ENCODE data around the gene EYS.

EYS gene

DNA sequence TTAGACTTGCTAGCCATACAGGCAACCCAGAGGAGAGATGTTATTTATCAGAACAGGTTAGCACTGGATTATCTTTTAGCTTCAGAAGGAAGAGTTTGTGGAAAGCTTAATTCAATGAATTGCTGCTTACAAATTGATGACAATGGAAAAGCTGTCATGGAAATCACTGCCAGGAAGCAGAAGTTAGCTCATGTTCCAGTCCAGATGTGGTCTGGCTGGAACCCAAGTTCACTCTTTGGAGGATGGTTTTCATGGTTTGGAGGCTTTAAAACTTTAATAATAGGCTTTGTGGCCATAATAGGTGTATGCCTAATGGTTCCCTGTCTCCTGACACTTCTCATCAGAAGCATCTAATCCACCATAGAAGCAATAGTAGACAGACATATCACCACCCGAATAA lies 1372.4 kb downstream of the EYS start:
- Mint-ChIP-seq H3K27ac (no peak overlapping the region), H3K9me3 (peaks cover 3% of the 10 kb centered on the region), H3K27me3 (no peaks in the 10 kb centered on the region), H3K4me3 (no peak overlapping the region), H3K36me3 (no peaks in the 10 kb centered on the region), H3K4me1 (no peaks in the 10 kb centered on the region)
- CTCF ChIA-PET, result no interaction called here
- DNase-seq, result no peak

- CTCF ChIA-PET, result interaction anchor here (0.9 to 1.3 kb wide), 4 partner anchors 404 to 978 kb away, joined by 3 to 5 read pairs (median 4); no protein-coding TSS in a partner anchor
- Mint-ChIP-seq H3K4me3 (no peak overlapping the region), H3K27ac (no peak overlapping the region), H3K9me3 (peaks cover 8% of the 10 kb centered on the region), H3K4me1 (no peaks in the 10 kb centered on the region), H3K36me3 (no peaks in the 10 kb centered on the region), H3K27me3 (no peaks in the 10 kb centered on the region)
- DNase-seq, result peak; percentile 46
These were observed 1376.2 kb downstream of the EYS start for GRCh38 chr6:64330694-64331307.

- Mint-ChIP-seq H3K9me3 (peaks cover 9% of the 10 kb centered on the region), H3K27me3 (no peaks in the 10 kb centered on the region), H3K4me3 (no peak overlapping the region), H3K36me3 (no peaks in the 10 kb centered on the region), H3K4me1 (no peaks in the 10 kb centered on the region), H3K27ac (no peak overlapping the region)
- CTCF ChIA-PET, result no interaction called here
- DNase-seq, result no peak
These were observed 1380.1 kb downstream of the EYS start for GRCh38 chr6:64326939-64327338.

GRCh38 chr6:64325093-64325492 lies 1381.9 kb downstream of the EYS start:
- DNase-seq, result no peak
- no peak overlapping the region for H3K4me3 Mint-ChIP-seq
- H3K27me3 Mint-ChIP-seq, result no peaks in the 10 kb centered on the region
- no peaks in the 10 kb centered on the region for H3K36me3 Mint-ChIP-seq
- no peak overlapping the region for H3K27ac Mint-ChIP-seq
- H3K4me1 Mint-ChIP-seq, result no peaks in the 10 kb centered on the region
- CTCF ChIA-PET, result no interaction called here
- H3K9me3 Mint-ChIP-seq, result peaks cover 9% of the 10 kb centered on the region

- Mint-ChIP-seq H3K36me3 (no peaks in the 10 kb centered on the region), H3K9me3 (peaks cover 11% of the 10 kb centered on the region)
These were observed 1396.8 kb downstream of the EYS start for GRCh38 chr6:64310214-64310613.

GRCh38 chr6:64301307-64302236 lies 1405.5 kb downstream of the EYS start:
- CTCF ChIA-PET, result no interaction called here
- H3K36me3 Mint-ChIP-seq, result no peaks in the 10 kb centered on the region
- H3K27ac Mint-ChIP-seq, result no peak overlapping the region
- peaks cover 12% of the 10 kb centered on the region for H3K9me3 Mint-ChIP-seq
- no peaks in the 10 kb centered on the region for H3K27me3 Mint-ChIP-seq
- DNase-seq, result no peak
- no peak overlapping the region for H3K4me3 Mint-ChIP-seq
- H3K4me1 Mint-ChIP-seq, result no peaks in the 10 kb centered on the region

More at GRCh38 chr6:64310214-64310613, 1396.8 kb downstream of the EYS start:
- no peak overlapping the region for H3K27ac Mint-ChIP-seq
- no peaks in the 10 kb centered on the region for H3K4me1 Mint-ChIP-seq
- CTCF ChIA-PET, result no interaction called here
- no peak for DNase-seq
- H3K27me3 Mint-ChIP-seq, result no peaks in the 10 kb centered on the region
- H3K4me3 Mint-ChIP-seq, result no peak overlapping the region

- no peaks in the 10 kb centered on the region for H3K4me1 Mint-ChIP-seq
- H3K36me3 Mint-ChIP-seq, result no peaks in the 10 kb centered on the region
- CTCF ChIA-PET, result no interaction called here
- H3K4me3 Mint-ChIP-seq, result no peak overlapping the region
- no peak overlapping the region for H3K27ac Mint-ChIP-seq
- no peak for DNase-seq
- peaks cover 11% of the 10 kb centered on the region for H3K9me3 Mint-ChIP-seq
- H3K27me3 Mint-ChIP-seq, result no peaks in the 10 kb centered on the region
These were observed 1407.8 kb downstream of the EYS start for GRCh38 chr6:64299176-64299575.

DNA sequence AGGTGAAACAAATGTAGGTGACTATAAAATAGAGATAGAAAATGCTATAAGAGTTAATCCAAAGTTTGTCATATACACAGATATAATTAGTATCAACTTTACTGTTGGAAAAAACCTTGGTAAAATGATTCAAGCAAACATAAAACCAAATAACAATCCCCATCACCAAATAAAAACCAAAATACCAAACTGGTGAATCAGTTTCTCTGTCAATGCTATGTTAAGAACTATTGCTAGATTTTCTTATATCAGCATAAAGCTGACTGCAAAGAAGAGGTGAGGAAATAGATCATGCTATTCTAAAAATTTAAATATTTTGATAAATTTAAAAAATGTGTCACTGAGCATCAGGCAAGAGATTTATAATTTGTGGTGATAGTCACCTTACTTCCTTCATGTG lies 1413.0 kb downstream of the EYS start:
- CTCF ChIA-PET, result no interaction called here
- Mint-ChIP-seq H3K4me3 (no peak overlapping the region), H3K27me3 (no peaks in the 10 kb centered on the region), H3K4me1 (no peaks in the 10 kb centered on the region), H3K9me3 (peaks cover 1% of the 10 kb centered on the region), H3K36me3 (no peaks in the 10 kb centered on the region), H3K27ac (no peak overlapping the region)
- DNase-seq, result no peak

- Mint-ChIP-seq H3K36me3 (no peaks in the 10 kb centered on the region), H3K27ac (no peak overlapping the region), H3K9me3 (peaks cover 1% of the 10 kb centered on the region), H3K4me1 (no peaks in the 10 kb centered on the region), H3K4me3 (no peak overlapping the region), H3K27me3 (no peaks in the 10 kb centered on the region)
- DNase-seq, result no peak
- CTCF ChIA-PET, result no interaction called here
These were observed 1413.7 kb downstream of the EYS start for GRCh38 chr6:64293298-64293697.

DNA sequence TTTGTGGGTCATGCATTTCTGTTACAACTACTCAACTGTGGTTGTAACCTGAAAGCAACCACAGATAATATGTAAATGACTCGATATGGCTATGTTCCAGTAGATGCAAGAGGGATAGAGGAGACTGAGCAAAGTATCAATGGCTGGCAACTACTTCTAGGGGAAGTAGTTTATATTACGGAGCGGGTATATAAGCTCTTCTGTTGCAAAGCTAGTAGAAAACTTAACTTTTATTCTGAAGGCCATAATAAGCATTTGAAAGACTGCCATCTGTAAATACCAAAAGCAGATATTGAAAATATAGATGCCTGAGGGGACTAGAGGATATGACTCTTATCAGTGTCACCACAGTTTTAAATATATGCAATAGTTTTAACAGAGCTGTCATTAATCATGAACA lies 1416.2 kb downstream of the EYS start:
- Mint-ChIP-seq H3K4me3 (no peak overlapping the region), H3K4me1 (no peaks in the 10 kb centered on the region), H3K9me3 (no peaks in the 10 kb centered on the region), H3K27me3 (no peaks in the 10 kb centered on the region), H3K27ac (no peak overlapping the region), H3K36me3 (no peaks in the 10 kb centered on the region)
- no peak for DNase-seq
- CTCF ChIA-PET, result no interaction called here

GRCh38 chr6:64289931-64290330 lies 1417.1 kb downstream of the EYS start:
- no peak overlapping the region for H3K4me3 Mint-ChIP-seq
- no peaks in the 10 kb centered on the region for H3K27me3 Mint-ChIP-seq
- no peaks in the 10 kb centered on the region for H3K36me3 Mint-ChIP-seq
- CTCF ChIA-PET, result no interaction called here
- H3K9me3 Mint-ChIP-seq, result no peaks in the 10 kb centered on the region
- H3K4me1 Mint-ChIP-seq, result no peaks in the 10 kb centered on the region
- no peak overlapping the region for H3K27ac Mint-ChIP-seq
- DNase-seq, result no peak

- CTCF ChIA-PET, result no interaction called here
- Mint-ChIP-seq H3K36me3 (no peaks in the 10 kb centered on the region), H3K4me1 (no peaks in the 10 kb centered on the region), H3K9me3 (peaks cover 3% of the 10 kb centered on the region), H3K27me3 (no peaks in the 10 kb centered on the region), H3K27ac (no peak overlapping the region), H3K4me3 (no peak overlapping the region)
- DNase-seq, result no peak
These were observed 1418.7 kb downstream of the EYS start for GRCh38 chr6:64288351-64288750.

DNA sequence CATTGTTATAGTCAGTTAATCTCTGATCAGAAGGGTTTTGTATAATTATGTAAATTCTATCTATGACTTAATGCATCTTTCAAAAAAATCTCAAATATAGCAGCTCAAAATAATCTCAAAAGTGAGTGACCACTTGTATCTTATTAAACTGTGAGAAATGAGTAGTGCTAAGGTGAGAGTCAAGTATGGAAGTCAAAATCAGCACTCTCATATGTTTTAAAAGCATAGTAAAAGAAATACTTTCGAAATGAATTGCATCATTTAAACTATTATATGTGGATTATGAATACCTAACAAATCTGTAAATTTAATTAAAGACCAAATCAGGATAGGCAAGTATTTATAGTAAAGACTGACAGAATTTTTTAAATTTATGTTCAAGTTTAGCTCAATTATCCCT lies 1425.9 kb downstream of the EYS start:
- Mint-ChIP-seq H3K4me3 (no peak overlapping the region), H3K36me3 (no peaks in the 10 kb centered on the region), H3K9me3 (peaks cover 3% of the 10 kb centered on the region), H3K27me3 (no peaks in the 10 kb centered on the region), H3K4me1 (no peaks in the 10 kb centered on the region), H3K27ac (no peak overlapping the region)
- DNase-seq, result no peak
- CTCF ChIA-PET, result no interaction called here

DNA sequence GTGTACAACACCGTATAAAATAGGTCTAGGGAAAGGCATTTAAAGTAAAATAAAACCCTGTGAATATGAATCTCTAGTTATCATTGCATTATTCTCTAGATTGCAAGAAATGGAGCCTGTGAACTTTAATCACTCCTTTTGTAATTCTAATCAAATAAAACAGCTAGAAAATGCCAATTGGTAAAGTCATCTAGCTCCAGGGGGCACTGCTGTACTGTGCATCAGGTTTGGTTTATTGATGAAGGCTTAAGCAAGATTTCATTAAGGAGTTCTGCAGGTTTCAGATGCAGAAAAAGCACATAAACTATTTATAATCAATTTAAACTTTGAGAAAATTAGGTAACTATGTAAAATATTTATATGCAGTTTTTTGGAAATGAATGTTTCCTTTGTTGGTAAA lies 1426.5 kb downstream of the EYS start:
- Mint-ChIP-seq H3K36me3 (no peaks in the 10 kb centered on the region), H3K4me3 (no peak overlapping the region), H3K4me1 (no peaks in the 10 kb centered on the region), H3K27me3 (no peaks in the 10 kb centered on the region), H3K9me3 (peaks cover 3% of the 10 kb centered on the region), H3K27ac (no peak overlapping the region)
- no peak for DNase-seq
- CTCF ChIA-PET, result no interaction called here

DNA sequence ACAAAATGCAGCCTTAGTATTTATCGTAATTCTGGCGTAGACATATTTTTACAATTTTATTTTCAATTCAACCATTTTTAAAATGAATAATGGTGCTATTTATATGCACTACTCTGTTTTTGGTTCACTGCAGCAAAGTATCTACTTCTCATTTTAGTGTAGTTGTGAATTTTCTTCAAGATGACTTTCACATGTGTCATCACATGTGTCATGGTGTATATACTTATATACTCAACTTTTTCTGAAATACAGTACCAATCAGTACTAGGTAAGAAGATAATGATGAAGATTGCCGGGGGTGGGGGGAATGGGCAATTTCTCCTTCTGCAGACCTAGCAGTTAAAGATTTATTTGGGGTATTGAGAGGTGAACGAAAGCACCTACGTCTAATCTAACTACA lies 1436.9 kb downstream of the EYS start:
- Mint-ChIP-seq H3K27me3 (no peaks in the 10 kb centered on the region), H3K4me1 (no peaks in the 10 kb centered on the region)
- no peak for DNase-seq

More for the DNA sequence above, 1436.9 kb downstream of the EYS start:
- CTCF ChIA-PET, result no interaction called here
- H3K27ac Mint-ChIP-seq, result no peak overlapping the region
- H3K36me3 Mint-ChIP-seq, result no peaks in the 10 kb centered on the region
- no peak overlapping the region for H3K4me3 Mint-ChIP-seq
- peaks cover 5% of the 10 kb centered on the region for H3K9me3 Mint-ChIP-seq

Data from activated naive CD4-positive, alpha-beta T cell treated with anti-CD3 and anti-CD28 coated beads, Interleukin-2, amount 10 ng/mL, durations not matched to agents 7 days and 5 days (primary cell).